DLD1 (cell line): Measurements from ENCODE around the gene CAPN3.

Source experiments
- in situ Hi-C: cut with HindIII; loops from 2 replicates; pipeline ENCODE4 v1.10.0; 2017; ENCODE audit warnings: low sequenced_read_pairs

Gene CAPN3

DNA sequence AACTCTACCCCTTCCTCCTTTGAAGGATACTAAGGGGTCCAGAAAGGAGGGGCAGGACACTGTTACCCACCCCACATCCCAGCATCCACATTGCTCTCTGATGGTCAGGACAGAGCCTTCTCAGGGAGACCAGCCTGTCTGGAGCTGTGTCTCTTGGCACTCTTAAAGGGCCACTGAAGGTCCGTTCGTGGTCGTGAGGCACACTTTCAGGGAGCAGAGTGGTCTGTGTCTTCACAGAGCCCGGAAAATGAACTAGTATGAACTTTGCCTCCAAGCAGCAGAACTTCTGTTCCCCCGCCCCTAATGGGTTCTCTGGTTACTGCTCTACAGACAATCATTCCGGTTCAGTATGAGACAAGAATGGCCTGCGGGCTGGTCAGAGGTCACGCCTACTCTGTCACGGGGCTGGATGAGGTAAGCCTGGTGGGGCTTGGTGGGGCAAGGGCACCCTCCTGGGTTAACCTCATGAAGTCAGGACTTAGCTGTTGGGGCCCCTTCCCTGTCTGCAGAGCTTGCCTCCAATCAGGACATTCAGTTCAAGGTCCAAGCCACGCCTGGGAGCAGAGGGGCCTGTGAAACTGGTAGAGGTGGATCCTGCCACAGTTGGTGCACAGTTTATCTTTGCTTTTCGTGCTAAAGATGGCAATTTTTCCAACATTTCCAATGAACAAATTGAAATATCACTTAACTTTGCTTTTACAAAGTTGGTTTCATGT is 33.2 kb downstream of the CAPN3 start:
- in situ Hi-C loops, result no loop called here

- in situ Hi-C loops, result no loop called here
These were observed 34.8 kb downstream of the CAPN3 start for GRCh38 chr15:42394106-42394505.

DNA sequence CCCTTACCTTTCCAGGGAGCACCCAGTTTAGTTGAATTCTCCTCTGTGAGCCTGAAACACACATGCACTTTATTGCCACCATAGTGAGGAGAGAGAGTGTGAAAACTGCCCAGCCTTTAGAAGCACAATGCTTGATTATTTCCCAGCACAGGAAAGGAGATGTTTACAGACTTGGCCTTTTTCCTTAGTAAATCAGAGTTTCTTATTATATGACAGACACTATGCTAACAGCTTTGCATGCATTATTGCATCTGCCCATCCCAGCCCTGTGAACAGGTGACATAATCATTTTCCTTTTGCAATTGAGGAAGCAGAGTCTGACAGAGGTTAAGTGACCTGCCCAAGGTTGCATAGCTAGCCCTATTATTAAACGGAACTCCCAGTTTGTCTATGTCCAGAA is 36.5 kb downstream of the CAPN3 start:
- in situ Hi-C loops, result no loop called here

GRCh38 chr15:42401544-42402454 is 42.5 kb downstream of the CAPN3 start:
- in situ Hi-C loops, result no loop called here

DNA sequence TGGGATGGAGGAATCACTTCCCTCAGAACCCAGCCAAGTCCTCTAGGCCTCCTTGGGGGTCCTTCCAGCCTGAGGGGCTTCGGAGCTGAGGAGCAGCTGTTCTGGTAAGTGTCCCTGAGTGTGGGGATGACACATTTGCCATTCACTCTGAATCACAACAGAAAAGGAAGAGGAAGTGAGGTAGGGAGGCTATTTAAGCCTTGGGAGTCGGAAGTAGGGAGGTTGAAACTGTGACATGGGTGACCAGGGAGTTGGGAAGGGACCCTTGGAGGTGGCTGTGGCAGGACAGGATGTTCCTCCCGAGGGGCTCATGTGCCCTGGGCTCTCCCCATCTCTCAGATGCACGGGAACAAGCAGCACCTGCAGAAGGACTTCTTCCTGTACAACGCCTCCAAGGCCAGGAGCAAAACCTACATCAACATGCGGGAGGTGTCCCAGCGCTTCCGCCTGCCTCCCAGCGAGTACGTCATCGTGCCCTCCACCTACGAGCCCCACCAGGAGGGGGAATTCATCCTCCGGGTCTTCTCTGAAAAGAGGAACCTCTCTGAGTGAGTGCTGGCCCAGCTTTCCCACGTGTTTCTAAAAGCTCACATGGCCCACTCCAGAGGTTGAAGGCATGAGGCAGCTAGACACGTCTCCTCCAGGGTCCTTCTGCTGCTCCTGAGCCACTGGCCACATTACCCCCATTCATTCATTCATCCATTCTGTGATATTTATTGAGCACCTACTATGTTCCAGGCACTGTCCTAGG is 43.3 kb downstream of the CAPN3 start:
- in situ Hi-C loops, result no loop called here

DNA sequence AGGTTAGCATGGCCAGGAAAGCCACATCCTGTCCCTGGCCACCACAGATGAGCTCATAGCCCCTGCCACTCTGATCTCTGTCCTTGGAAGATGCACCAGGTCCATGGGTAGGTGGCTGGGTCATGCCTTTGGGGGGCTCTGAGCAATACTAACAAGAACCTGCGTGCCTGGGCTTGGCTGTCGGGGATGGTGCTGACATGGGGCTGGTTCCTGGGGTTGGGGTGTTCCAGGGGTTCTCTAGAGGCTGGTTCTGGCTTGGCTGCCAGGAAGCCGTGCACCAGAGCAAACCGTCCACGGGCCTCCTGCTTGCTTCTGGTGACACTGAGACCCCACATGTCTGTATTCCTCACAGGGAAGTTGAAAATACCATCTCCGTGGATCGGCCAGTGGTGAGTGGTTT is 44.1 kb downstream of the CAPN3 start:
- in situ Hi-C loops, result no loop called here

DNA sequence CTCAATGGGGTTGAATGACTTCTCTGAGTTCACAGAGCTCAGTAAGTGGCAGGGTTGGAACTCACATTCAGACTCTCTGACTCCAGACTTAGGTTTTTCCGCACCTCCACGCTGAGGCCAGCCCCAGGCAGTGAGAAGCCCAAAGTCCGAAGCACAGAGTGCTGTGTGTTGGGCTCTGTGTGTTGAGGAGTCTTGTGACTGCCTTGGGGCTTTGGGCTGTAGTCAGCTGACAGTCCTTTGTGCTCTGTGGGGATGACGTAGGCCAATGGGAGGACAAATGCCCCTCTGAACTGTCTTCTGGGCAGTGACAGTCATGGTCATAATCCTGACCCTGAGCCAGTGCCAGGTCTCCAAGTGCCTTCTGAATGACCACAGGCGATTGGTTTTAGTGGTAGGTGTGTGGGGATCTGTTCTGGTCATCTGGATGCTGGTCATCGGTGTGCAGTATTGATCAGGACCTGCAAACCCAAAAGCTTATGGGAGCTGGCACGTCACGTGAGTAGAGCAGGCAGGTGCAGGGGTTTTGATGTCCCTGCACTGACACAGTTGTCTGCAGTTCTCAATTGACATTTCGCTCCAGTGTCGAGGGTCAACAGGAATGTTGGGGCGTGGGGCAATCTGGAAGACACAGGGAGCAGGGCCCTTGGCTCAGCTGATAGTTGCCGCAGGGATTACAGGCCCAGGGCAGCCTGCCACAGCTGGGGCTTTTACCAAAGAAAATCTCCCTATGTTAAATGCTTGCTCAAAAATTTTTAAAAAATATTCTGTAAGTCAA is 45.3 kb downstream of the CAPN3 start:
- in situ Hi-C loops, result no loop called here

GRCh38 chr15:42405863-42406482 is 46.7 kb downstream of the CAPN3 start:
- in situ Hi-C loops, result no loop called here

GRCh38 chr15:42408178-42408577 is 48.9 kb downstream of the CAPN3 start:
- in situ Hi-C loops, result no loop called here

DNA sequence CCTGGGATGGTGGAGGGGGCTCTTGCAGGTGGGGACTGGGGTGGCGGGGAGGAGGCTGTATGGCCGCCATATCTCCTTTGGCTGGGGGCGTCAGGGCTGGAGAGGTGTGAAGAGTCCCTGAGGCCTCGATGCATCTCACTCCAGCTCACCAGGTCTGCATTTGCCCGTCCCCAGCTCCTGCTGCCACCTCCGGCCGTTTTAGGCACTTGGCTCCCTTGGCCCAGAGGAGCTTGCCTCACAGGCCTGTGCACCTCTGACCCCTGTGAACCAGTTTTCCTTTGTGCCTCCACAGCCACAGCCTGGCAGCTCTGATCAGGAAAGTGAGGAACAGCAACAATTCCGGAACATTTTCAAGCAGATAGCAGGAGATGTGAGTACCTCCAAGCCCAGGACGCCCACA is 49.7 kb downstream of the CAPN3 start:
- in situ Hi-C loops, result no loop called here

GRCh38 chr15:42411884-42412283 is 52.6 kb downstream of the CAPN3 start:
- in situ Hi-C loops, result no loop called here

DNA sequence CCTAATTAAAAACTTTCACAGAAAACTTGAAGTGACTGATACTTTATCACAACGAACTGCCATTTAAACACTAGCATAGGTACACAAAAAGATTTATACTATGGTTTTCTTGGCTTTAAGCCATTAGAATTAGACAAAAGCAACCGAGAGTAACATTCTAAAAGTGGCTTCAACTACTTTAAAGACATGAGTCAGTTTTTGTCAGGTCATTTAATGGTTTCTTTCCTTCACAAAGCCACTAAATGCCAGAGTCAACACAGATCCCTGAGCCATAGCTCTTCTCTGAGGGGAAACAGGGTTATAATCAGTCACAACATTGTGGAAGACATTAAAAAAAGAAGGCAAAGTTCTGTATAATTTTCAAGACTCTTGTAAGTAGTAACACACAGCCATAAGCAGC is 54.6 kb downstream of the CAPN3 start:
- in situ Hi-C loops, result no loop called here

DNA sequence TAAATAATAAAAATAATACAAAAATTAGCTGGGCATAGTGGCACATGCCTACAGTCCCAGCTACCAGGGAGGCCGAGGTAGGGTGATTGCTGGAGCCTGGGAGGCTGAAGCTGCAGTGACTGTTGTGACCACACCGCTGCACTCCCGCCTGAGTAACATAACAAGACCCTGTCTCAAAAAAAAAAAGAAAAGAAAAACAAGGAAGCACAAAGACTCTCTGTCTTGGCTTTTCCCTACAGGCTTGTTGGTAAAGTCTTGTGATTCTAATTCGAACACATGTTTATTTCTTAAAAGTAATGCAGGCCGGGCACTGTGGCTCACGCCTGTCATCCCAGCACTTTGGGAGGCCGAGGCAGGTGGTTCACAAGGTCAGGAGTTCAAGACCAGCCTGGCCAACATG is 60.1 kb downstream of the CAPN3 start:
- in situ Hi-C loops, result no loop called here

DNA sequence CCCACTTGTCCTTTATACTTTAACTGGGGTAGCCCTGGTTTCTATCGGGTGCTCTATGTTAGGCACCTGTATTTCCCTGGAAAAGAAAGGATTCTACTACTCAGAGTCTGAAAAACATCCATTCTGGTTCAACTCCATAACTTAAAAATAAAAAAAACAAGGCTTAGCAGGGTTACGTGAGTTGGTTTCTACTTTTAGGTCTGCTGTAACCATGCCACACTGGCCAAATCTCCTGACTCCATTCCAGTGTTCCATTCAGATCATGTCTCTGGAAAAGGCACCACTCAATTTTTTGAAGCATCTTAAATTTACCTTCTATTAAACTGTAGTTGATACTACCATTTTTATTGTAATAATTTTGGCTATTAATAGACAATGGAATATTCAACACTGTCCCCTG is 62.1 kb downstream of the CAPN3 start:
- in situ Hi-C loops, result no loop called here

DNA sequence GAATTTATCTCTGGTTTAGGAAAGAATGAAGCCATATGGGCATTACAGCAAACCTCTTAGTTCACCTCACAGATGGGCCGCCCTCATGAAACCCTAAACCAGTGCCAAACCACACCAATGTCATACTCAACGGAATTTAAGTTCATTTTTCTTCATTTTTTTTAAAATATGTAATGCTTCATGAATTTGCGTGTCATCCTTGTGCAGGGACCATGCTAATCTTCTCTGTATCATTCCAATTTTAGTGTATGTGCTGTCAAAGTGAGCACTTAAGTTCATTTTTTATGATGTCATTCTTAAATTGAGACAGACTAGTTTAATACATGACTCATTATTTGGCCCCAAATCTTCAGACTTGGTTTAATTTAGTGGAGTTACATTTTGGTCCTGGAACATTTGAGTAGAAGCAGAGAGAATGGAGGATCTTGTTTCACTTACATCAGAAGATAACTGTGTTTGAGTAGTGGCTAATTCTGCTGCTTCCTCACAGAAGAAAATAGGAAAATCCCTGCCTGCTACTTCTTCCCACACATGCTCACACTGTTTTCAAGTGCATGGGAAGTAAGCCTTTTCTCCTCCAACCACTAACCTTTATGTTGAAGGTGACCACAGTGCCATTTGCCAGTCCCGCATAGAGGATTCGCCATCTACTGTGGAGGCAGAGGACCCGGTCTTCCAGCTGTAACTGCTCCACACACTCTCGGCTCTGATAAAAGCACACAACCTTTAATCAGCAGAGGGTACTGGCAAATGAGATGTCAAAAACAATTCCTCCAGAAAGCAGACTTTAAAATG is 68.3 kb downstream of the CAPN3 start:
- in situ Hi-C loops, result no loop called here

DNA sequence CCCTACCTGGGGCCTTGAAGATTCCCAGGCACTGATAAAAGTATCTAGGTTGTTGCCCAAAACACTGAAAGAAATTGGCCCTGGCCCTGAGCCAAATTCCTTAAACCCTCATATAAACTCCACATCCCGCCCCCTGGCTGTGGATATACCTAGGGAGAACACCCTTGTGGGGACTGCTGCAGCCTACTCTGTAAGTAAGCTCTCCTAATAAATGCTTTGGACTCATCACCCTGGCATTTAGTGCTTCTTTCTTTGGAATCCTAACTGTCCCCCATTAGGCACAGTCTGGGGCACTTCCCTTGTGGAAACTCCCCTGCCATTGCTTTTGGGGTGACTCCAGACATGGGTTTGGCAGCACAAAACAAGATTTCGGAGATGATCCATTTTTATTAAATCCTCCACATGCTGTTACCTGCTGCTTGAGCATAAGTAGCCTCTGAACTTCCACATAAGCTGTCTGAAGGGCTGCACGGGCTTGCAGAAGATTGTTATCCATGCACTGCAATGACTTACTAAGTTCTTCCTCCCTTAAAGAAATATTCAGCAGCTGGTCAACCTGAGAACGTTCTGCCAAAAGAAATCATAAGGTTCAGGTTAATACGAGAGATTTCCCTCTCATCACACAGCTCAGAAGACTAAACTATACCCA is 85.2 kb downstream of the CAPN3 start:
- in situ Hi-C loops, result no loop called here

DNA sequence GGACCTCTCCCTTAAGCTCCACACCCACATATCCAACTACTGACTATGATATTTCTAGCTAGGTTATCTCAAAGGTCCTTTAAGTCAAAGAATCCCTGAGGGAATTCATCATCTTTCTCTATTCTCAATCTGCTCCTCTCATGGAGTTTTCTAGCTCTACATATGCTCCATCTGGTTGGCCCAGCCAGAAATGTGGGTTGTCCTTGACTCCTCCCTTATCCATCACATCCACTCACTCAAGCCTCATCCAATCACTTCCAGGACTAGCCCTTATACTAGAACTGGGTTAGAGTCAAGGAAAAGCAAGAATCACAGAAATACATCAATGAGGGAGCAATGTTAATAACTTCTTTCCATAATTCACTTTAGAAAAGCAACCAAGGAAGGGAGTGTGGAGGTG is 86.2 kb downstream of the CAPN3 start:
- in situ Hi-C loops, result no loop called here

DNA sequence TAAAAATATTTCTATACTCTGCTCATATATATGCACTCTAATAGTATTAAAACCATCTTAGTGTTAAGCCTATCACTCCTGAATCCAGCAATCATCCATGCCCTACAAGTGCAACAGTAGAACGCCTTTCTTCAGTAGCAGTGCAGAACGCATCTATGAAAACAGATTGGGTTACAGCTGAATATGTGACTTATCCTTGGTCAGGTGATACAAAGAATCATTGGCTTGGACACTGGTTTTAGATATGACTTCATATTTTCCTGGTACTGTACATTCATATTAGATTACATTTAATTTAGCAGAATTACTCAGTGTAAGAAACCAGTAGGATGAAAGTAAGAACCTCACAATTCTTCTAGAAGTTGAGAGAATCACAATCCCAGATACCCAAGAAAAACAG is 88.3 kb downstream of the CAPN3 start:
- in situ Hi-C loops, result no loop called here

- in situ Hi-C loops, result no loop called here
These were observed 89.0 kb downstream of the CAPN3 start for GRCh38 chr15:42448281-42448680.
